Spleen (tissue), 11 donors: ENCODE measurements around the gene LGALS9. TPM values are rescaled to one million over a fixed set of nuclear protein-coding genes. Genes with fewer than 3 reads are reported as not detected.

Experiments used
- DNase-seq: peaks from one replicate; pipeline ENCODE4 v3.0.0-alpha.2; 2020
- H3K27ac ChIP-seq, 8 donors: fragments of 200-600 bp; sonication (generic) in 7 of 8; 1 replicate in 4 of 8; 2 replicates in 4 of 8; pipeline versions ENCODE4 v1.5.0 to v1.8.0; 2016 to 2021; ENCODE audit warnings: inconsistent platforms in 4 of 8, mild to moderate bottlenecking in 4 of 8, moderate library complexity in 1 of 8
- H3K27me3 ChIP-seq, 7 donors: fragments of 200-600 bp; sonication (generic) in 6 of 7; replicated peaks in 1 of 7; 1 replicate in 4 of 7; 2 replicates in 3 of 7; pipeline versions ENCODE4 v1.5.0 to v1.8.0; 2016 to 2021; ENCODE audit warnings: inconsistent platforms in 3 of 7, mild to moderate bottlenecking in 1 of 7
- H3K36me3 ChIP-seq, 6 donors: fragments of 200-600 bp; sonication (generic) in 5 of 6; 1 replicate in 4 of 6; 2 replicates in 2 of 6; pipeline versions ENCODE4 v1.5.0 to v1.8.0; 2016 to 2021; ENCODE audit warnings: inconsistent platforms in 2 of 6
- H3K4me1 ChIP-seq, 6 donors: fragments of 200-600 bp; sonication (generic) in 5 of 6; 1 replicate in 3 of 6; 2 replicates in 3 of 6; pipeline versions ENCODE4 v1.5.0 to v1.8.0; 2016 to 2021; ENCODE audit warnings: inconsistent platforms in 3 of 6
- H3K4me3 ChIP-seq, 8 donors: fragments of 200-600 bp; sonication (generic) in 7 of 8; 1 replicate in 4 of 8; 2 replicates in 4 of 8; pipeline versions ENCODE4 v1.5.0 to v1.8.0; 2016 to 2021; ENCODE audit warnings: inconsistent platforms in 4 of 8, mild to moderate bottlenecking in 4 of 8, moderate library complexity in 2 of 8
- H3K9me3 ChIP-seq, 8 donors: fragments of 200-600 bp; sonication (generic) in 7 of 8; 1 replicate in 4 of 8; 2 replicates in 4 of 8; pipeline versions ENCODE4 v1.5.0 to v1.8.0; 2016 to 2021; ENCODE audit warnings: inconsistent platforms in 4 of 8
- CTCF ChIP-seq, 11 experiments: fragments of 200-600 bp in 7 of 11; fragments of 450-650 bp in 4 of 11; sonication (generic) in 4 of 11; IDR thresholded peaks in 8 of 11; conservative IDR thresholded peaks in 3 of 11; 1 replicate in 7 of 11; 2 replicates in 4 of 11; pipeline versions ENCODE4 v1.4.0 to v1.8.0; 2016 to 2021; ENCODE audit warnings: antibody characterized with exemption in 11 of 11, inconsistent platforms in 4 of 11, mild to moderate bottlenecking in 1 of 11
- POLR2A ChIP-seq, 3 donors: fragments of 450-650 bp; IDR thresholded peaks; one replicate each; pipeline ENCODE4 v1.5.1; 2017; ENCODE audit warnings: antibody characterized with exemption in 3 of 3, mild to moderate bottlenecking in 1 of 3
- POLR2AphosphoS5 ChIP-seq, 3 donors: sonication (generic); formaldehyde crosslinking; IDR thresholded peaks; one replicate each; pipeline ENCODE4 v1.5.1; 2017; ENCODE audit warnings: antibody characterized with exemption in 3 of 3
- WGBS, 5 donors: extraction: QIAGEN DNeasy Blood & Tissue Kit in 3 of 5; methylation state at CpG; one replicate each; pipeline versions ENCODE4 v1.1.5 to v1.1.7; 2013 to 2018; 5-methylcytosine and 5-hydroxymethylcytosine counted together
- intact Hi-C: fragments of 100-400 bp; cut with DNase I; formaldehyde crosslinking; loops from one replicate; pipeline ENCODE4 v1.15.0; 2023; ENCODE audit warnings: low total_unique reads
- polyA plus RNA-seq, 3 donors: library from polyadenylated mRNA; stranded (reverse); fragments of 200-250 nt; gene quantifications; one replicate each; pipeline ENCODE4 v1.2.1, GENCODE V29; 2013
- total RNA-seq, 7 donors: library from RNA; depleted of rRNA in 3 of 7; stranded (reverse); fragments of >200 nt in 3 of 7; fragmentation: NEBNext Ultra II Directional in 4 of 7; extraction: Animal tissue kit (Norgen Biotek cat#: 25700) in 4 of 7; gene quantifications; one replicate each; pipeline versions ENCODE4 v1.1.0 to v1.2.1, GENCODE V29; 2016 to 2021
- donor health status: healthy with polysubstance abuse.
- donor health status: DM: no; HTN: no; CAD: no; lungs with moderate emphysema.
- donor health status: DM: no; HTN: no; CAD: no.
- donor health status: Bipolar disorder and iron deficiency.
- donor health status: healthy.
- donor health status: DM: no; HTN: no; CAD: no.
- donor health status: DM: yes; HTN: yes; CAD: no.

The LGALS9 gene
- total and polyA plus RNA-seq, 10 donors: 162 to 309 (median 209) TPM

- Histone ChIP-seq H3K27ac (no peak overlapping the region), H3K36me3 (no peaks in the 10 kb centered on the region), H3K4me3 (no peak overlapping the region), H3K4me1 (no peaks in the 10 kb centered on the region), H3K9me3 (no peaks in the 10 kb centered on the region), H3K27me3 (no peaks in the 10 kb centered on the region)
- TF ChIP-seq CTCF (IDR thresholded peaks at IDR 0.05 in 8 of 11, conservative IDR thresholded peaks at IDR 0.05 in 3 of 11) (no peak), POLR2A (IDR thresholded peaks at IDR 0.05) (no peak), POLR2AphosphoS5 (IDR thresholded peaks at IDR 0.05) (no peak)
- intact Hi-C loops: no loop called here
- WGBS, 5 donors: 73 to 95% (median 84%) methylated on average over 5 to 12 of the region's 12 CpGs
- DNase-seq: peak; percentile 54
Measured at GRCh38 chr17:27667656-27668487, 36.9 kb downstream of the LGALS9 start.

GRCh38 chr17:27668488-27668823 is 37.5 kb downstream of the LGALS9 start:
- DNase-seq: peak; percentile 49
- intact Hi-C loops: no loop called here
- Histone ChIP-seq H3K4me3 (no peak overlapping the region), H3K9me3 (no peaks in the 10 kb centered on the region), H3K36me3 (no peaks in the 10 kb centered on the region), H3K4me1 (no peaks in the 10 kb centered on the region), H3K27ac (no peak overlapping the region), H3K27me3 (no peaks in the 10 kb centered on the region)
- 73 to 86% (median 83%) methylated on average over 2 of the region's 2 CpGs for WGBS, 5 donors
- TF ChIP-seq POLR2AphosphoS5 (IDR thresholded peaks at IDR 0.05) (no peak), POLR2A (IDR thresholded peaks at IDR 0.05) (no peak), CTCF (IDR thresholded peaks at IDR 0.05 in 8 of 11, conservative IDR thresholded peaks at IDR 0.05 in 3 of 11) (no peak)

- DNase-seq: no peak
- no peak overlapping the region for H3K4me3 ChIP-seq
- no peak overlapping the region for H3K27ac ChIP-seq
- no peaks in the 10 kb centered on the region for H3K9me3 ChIP-seq
- no peaks in the 10 kb centered on the region for H3K4me1 ChIP-seq
- H3K27me3 ChIP-seq: no peaks in the 10 kb centered on the region
- TF ChIP-seq POLR2A (IDR thresholded peaks at IDR 0.05): no peak
- no peak for TF ChIP-seq CTCF (IDR thresholded peaks at IDR 0.05 in 8 of 11, conservative IDR thresholded peaks at IDR 0.05 in 3 of 11)
- no peak for TF ChIP-seq POLR2AphosphoS5 (IDR thresholded peaks at IDR 0.05)
- 81 to 87% (median 85%) methylated on average over 7 of the region's 7 CpGs for WGBS, 5 donors
- H3K36me3 ChIP-seq: no peaks in the 10 kb centered on the region
- intact Hi-C loops: no loop called here
Measured at GRCh38 chr17:27669136-27669535, 38.1 kb downstream of the LGALS9 start.

GRCh38 chr17:27669850-27670249 is 38.9 kb downstream of the LGALS9 start:
- DNase-seq: peak; percentile 45
- Histone ChIP-seq H3K4me3 (no peak overlapping the region), H3K4me1 (no peaks in the 10 kb centered on the region), H3K27ac (no peak overlapping the region), H3K36me3 (no peaks in the 10 kb centered on the region), H3K9me3 (no peaks in the 10 kb centered on the region), H3K27me3 (no peaks in the 10 kb centered on the region)
- no peak for TF ChIP-seq CTCF (IDR thresholded peaks at IDR 0.05 in 8 of 11, conservative IDR thresholded peaks at IDR 0.05 in 3 of 11)
- intact Hi-C loops: no loop called here
- 72 to 87% (median 77%) methylated on average over 5 of the region's 5 CpGs for WGBS, 5 donors
